Endothelial cell of umbilical vein (primary cell): ENCODE results near the gene SEL1L2. TPM values are rescaled to one million over a fixed set of nuclear protein-coding genes. Genes with fewer than 3 reads are reported as not detected.

Source experiments
- BruUV-seq: library from RNA; stranded (reverse); fragments of 400-500 nt; replicated peaks from 2 replicates; lab custom pipeline; 2021; lab: Mats Ljungman, UMichigan
- CTCF ChIA-PET: fragments of 300-600, 350-600 bp; sonication (Branson Sonifier 250); formaldehyde crosslinking; loops from one replicate; lab custom pipeline; 2021; ENCODE audit warnings: antibody characterized with exemption, inconsistent platforms; lab: Charles Lee
- POLR2A ChIA-PET: fragments of 300-600, 350-600 bp; sonication (Branson Sonifier 250); formaldehyde crosslinking; loops from one replicate; lab custom pipeline; 2021; ENCODE audit warnings: antibody characterized with exemption, inconsistent platforms; lab: Charles Lee
- DNase-seq: peaks from one replicate; pipeline ENCODE4 v3.0.0-alpha.2; 2011; ENCODE audit warnings: low read depth, low spot score
- FAIRE-seq: peaks from 2 replicates; lab custom pipeline; 2011; peaks lifted over from hg19 to GRCh38; lab: Jason Lieb, UNC
- H2AFZ ChIP-seq: 2 replicates; pipeline ENCODE4 v1.6.0; 2012; ENCODE audit warnings: low read depth, low read length, control low read depth, inconsistent platforms
- H3K27ac ChIP-seq: 2 replicates; pipeline ENCODE4 v1.5.1; 2011; ENCODE audit warnings: low read depth, mild to moderate bottlenecking, control low read depth, low read length, moderate library complexity; ENCODE audit not compliant: insufficient read depth
- H3K27me3 ChIP-seq, 2 experiments: 2 replicates each; pipeline versions ENCODE4 v1.6.0 to v1.6.1; 2011; ENCODE audit warnings: low read length in 2 of 2, mixed read lengths in 1 of 2; ENCODE audit not compliant: control insufficient read depth in 2 of 2, insufficient read depth in 2 of 2
- H3K36me3 ChIP-seq, 2 experiments: 2 replicates in 1 of 2; 3 replicates in 1 of 2; pipeline ENCODE4 v1.5.1; 2011; ENCODE audit warnings: low read length in 2 of 2, mild to moderate bottlenecking in 1 of 2, moderate library complexity in 1 of 2; ENCODE audit not compliant: control insufficient read depth in 2 of 2, insufficient read depth in 2 of 2; ENCODE audit errors: extremely low read depth in 1 of 2
- H3K4me1 ChIP-seq: 3 replicates; pipeline ENCODE4 v1.5.1; 2011; ENCODE audit warnings: mild to moderate bottlenecking, low read length; ENCODE audit not compliant: control insufficient read depth, insufficient read depth; ENCODE audit errors: extremely low read depth
- H3K4me2 ChIP-seq: 2 replicates; pipeline ENCODE4 v1.6.1; 2011; ENCODE audit warnings: low read length, control low read depth, mixed read lengths; ENCODE audit not compliant: insufficient read depth
- H3K4me3 ChIP-seq, 3 experiments: fragments of 200-600 bp in 1 of 3; sonication (generic), shearing (Covaris generic) in 1 of 3; replicated peaks in 1 of 3; 2 replicates each; pipeline ENCODE4 v1.5.1; 2011 to 2016; ENCODE audit warnings: control low read depth in 3 of 3, low read length in 3 of 3, mild to moderate bottlenecking in 2 of 3, inconsistent platforms in 1 of 3, low read depth in 1 of 3, moderate library complexity in 1 of 3; ENCODE audit not compliant: insufficient read depth in 1 of 3
- H3K79me2 ChIP-seq: 2 replicates; pipeline ENCODE4 v1.6.0; 2012; ENCODE audit warnings: low read length, inconsistent platforms; ENCODE audit not compliant: control insufficient read depth, insufficient read depth
- H3K9ac ChIP-seq: replicated peaks from 2 replicates; pipeline ENCODE3; 2011; ENCODE audit warnings: low read length, control low read depth; ENCODE audit not compliant: insufficient read depth; ENCODE audit errors: extremely low read depth
- H3K9me1 ChIP-seq: replicated peaks from 3 replicates; pipeline ENCODE4 v1.6.0; 2011; ENCODE audit warnings: mild to moderate bottlenecking, low read length; ENCODE audit not compliant: control insufficient read depth, insufficient read depth; ENCODE audit errors: extremely low read depth
- H3K9me3 ChIP-seq: replicated peaks from 2 replicates; pipeline ENCODE4 v1.5.1; 2012; ENCODE audit warnings: low read length, inconsistent platforms; ENCODE audit not compliant: control insufficient read depth, insufficient read depth
- H4K20me1 ChIP-seq: replicated peaks from 2 replicates; pipeline ENCODE3; 2011; ENCODE audit warnings: mild to moderate bottlenecking, low read length; ENCODE audit not compliant: control insufficient read depth, insufficient read depth; ENCODE audit errors: extremely low read depth
- EZH2 ChIP-seq: IDR thresholded peaks from 2 replicates; pipeline ENCODE4 v1.6.1; 2012; ENCODE audit warnings: borderline replicate concordance, low read depth, mild to moderate bottlenecking, moderate library complexity, low read length, inconsistent platforms; ENCODE audit not compliant: severe bottlenecking
- FOS ChIP-seq: IDR thresholded peaks from 2 replicates; pipeline ENCODE4 v1.6.1; 2011; ENCODE audit warnings: mild to moderate bottlenecking, low read length, moderate library complexity, borderline replicate concordance; ENCODE audit not compliant: insufficient read depth
- GATA2 ChIP-seq: IDR thresholded peaks from 2 replicates; pipeline ENCODE4 v1.7.0; 2011; ENCODE audit warnings: low read depth, mild to moderate bottlenecking, moderate library complexity, mixed read lengths, low read length; ENCODE audit not compliant: insufficient read length, insufficient read depth
- JUN ChIP-seq: IDR thresholded peaks from 2 replicates; pipeline ENCODE4 v1.6.1; 2011; ENCODE audit warnings: borderline replicate concordance, low read depth; ENCODE audit not compliant: insufficient read length, insufficient read depth
- MAX ChIP-seq: IDR thresholded peaks from 2 replicates; pipeline ENCODE4 v1.6.1; 2011; ENCODE audit not compliant: insufficient read depth, insufficient read length
- MYC ChIP-seq: IDR thresholded peaks from one replicate; pipeline ENCODE4 v1.6.1; 2011; ENCODE audit warnings: mild to moderate bottlenecking, low read depth, low read length
- POLR2A ChIP-seq: IDR thresholded peaks from 2 replicates; pipeline ENCODE4 v1.6.1; 2012; ENCODE audit warnings: low read depth, mild to moderate bottlenecking, control low read depth, low read length
- POLR2AphosphoS5 ChIP-seq: IDR thresholded peaks from 2 replicates; pipeline ENCODE4 v1.6.1; 2012; ENCODE audit warnings: low read depth, mild to moderate bottlenecking, control low read depth, low read length, moderate library complexity; ENCODE audit not compliant: insufficient read depth
- dilution Hi-C: fragments of 300-500 bp; cut with MboI; formaldehyde crosslinking; loops from one replicate; pipeline ENCODE4 v1.15.0; 2019; ENCODE audit warnings: low sequenced_read_pairs; ENCODE audit not compliant: extremely low pct_ligation_motif_present
- intact Hi-C: fragments of 100-400 bp; cut with micrococcal nuclease; formaldehyde crosslinking; loops from one replicate; pipeline ENCODE4 v1.10.0; 2022
- polyA plus RNA-seq, 4 experiments: library from polyadenylated mRNA; depleted of rRNA in 3 of 4; stranded (reverse) in 3 of 4; unstranded in 1 of 4; fragments of >200 nt; gene quantifications; 2 replicates each; pipeline versions ENCODE4 v1.2.1 to v1.2.3, GENCODE V29; 2011 to 2012; ENCODE audit warnings: missing spikeins in 1 of 4
- total RNA-seq: library from RNA; stranded (reverse); gene quantifications from 2 replicates; pipeline ENCODE4 v1.2.3, GENCODE V29; 2021
- TF ChIP-seq, protein P1 (sequence below), 2 donors: IDR thresholded peaks; 1 replicate in 1 of 2; 2 replicates in 1 of 2; pipeline ENCODE4 v1.5.1; 2011; ENCODE audit warnings: low read length in 2 of 2, mild to moderate bottlenecking in 2 of 2, moderate library complexity in 2 of 2, control low read depth in 1 of 2, inconsistent platforms in 1 of 2, low read depth in 1 of 2; ENCODE audit not compliant: insufficient read depth in 1 of 2; ENCODE audit errors: extremely low read depth in 1 of 2

Gene SEL1L2
- total and polyA plus RNA-seq, 2 donors (not counting 3 experiments of a cell fraction or from before 2014, with no cell fraction given): not detected

GRCh38 chr20:13839421-13840092 is 150.9 kb downstream of the SEL1L2 start:
- H3K4me2 ChIP-seq: no peak overlapping the region

GRCh38 chr20:13838664-13839063 is 151.8 kb downstream of the SEL1L2 start:
- no peak for TF ChIP-seq FOS
- TF ChIP-seq MYC: no peak
- no peak for TF ChIP-seq MAX
- no peak for TF ChIP-seq GATA2
- no peak for TF ChIP-seq POLR2AphosphoS5
- no peak for TF ChIP-seq POLR2A
- TF ChIP-seq EZH2: no peak
- TF ChIP-seq, protein P1, sequence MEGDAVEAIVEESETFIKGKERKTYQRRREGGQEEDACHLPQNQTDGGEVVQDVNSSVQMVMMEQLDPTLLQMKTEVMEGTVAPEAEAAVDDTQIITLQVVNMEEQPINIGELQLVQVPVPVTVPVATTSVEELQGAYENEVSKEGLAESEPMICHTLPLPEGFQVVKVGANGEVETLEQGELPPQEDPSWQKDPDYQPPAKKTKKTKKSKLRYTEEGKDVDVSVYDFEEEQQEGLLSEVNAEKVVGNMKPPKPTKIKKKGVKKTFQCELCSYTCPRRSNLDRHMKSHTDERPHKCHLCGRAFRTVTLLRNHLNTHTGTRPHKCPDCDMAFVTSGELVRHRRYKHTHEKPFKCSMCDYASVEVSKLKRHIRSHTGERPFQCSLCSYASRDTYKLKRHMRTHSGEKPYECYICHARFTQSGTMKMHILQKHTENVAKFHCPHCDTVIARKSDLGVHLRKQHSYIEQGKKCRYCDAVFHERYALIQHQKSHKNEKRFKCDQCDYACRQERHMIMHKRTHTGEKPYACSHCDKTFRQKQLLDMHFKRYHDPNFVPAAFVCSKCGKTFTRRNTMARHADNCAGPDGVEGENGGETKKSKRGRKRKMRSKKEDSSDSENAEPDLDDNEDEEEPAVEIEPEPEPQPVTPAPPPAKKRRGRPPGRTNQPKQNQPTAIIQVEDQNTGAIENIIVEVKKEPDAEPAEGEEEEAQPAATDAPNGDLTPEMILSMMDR (IDR thresholded peaks at IDR 0.05; ENCODE audit: extremely low read depth in 1 of 2, insufficient read depth in 1 of 2, low read depth in 1 of 2, low read length in 2 of 2): no peak
- no peak for TF ChIP-seq JUN
- H4K20me1 ChIP-seq: no peaks in the 10 kb centered on the region
- H3K9me3 ChIP-seq: no peaks in the 10 kb centered on the region
- dilution Hi-C loops (no loop called here), intact Hi-C loops (no loop called here)
- H3K4me3 ChIP-seq: no peak overlapping the region
- H3K79me2 ChIP-seq: no peaks in the 10 kb centered on the region
- no TSS peak for BruUV-seq
- no peak for DNase-seq
- H3K27ac ChIP-seq: no peak overlapping the region
- POLR2A ChIA-PET: no interaction called here
- no peak overlapping the region for H2AFZ ChIP-seq
- H3K4me1 ChIP-seq: no peaks in the 10 kb centered on the region
- no peak for FAIRE-seq
- no peaks in the 10 kb centered on the region for H3K9me1 ChIP-seq
- H3K36me3 ChIP-seq: no peaks in the 10 kb centered on the region
- H3K4me2 ChIP-seq: no peak overlapping the region
- CTCF ChIA-PET: no interaction called here
- H3K9ac ChIP-seq: no peak overlapping the region
- H3K27me3 ChIP-seq: no peaks in the 10 kb centered on the region

More at GRCh38 chr20:13839421-13840092, 150.9 kb downstream of the SEL1L2 start:
- no peaks in the 10 kb centered on the region for H4K20me1 ChIP-seq
- no peak overlapping the region for H3K27ac ChIP-seq
- H2AFZ ChIP-seq: no peak overlapping the region
- no peak overlapping the region for H3K4me3 ChIP-seq
- no peaks in the 10 kb centered on the region for H3K79me2 ChIP-seq
- CTCF ChIA-PET: no interaction called here
- dilution Hi-C loops: no loop called here
- no peak overlapping the region for H3K9ac ChIP-seq
- DNase-seq (no peak), FAIRE-seq (no peak)
- no peaks in the 10 kb centered on the region for H3K9me1 ChIP-seq
- H3K27me3 ChIP-seq: no peaks in the 10 kb centered on the region
- no TSS peak for BruUV-seq
- H3K4me1 ChIP-seq: no peaks in the 10 kb centered on the region
- no peaks in the 10 kb centered on the region for H3K9me3 ChIP-seq
- intact Hi-C loops: no loop called here
- TF ChIP-seq POLR2AphosphoS5 (no peak), GATA2 (no peak), EZH2 (no peak), POLR2A (no peak), JUN (no peak), FOS (no peak), MYC (no peak)
- H3K36me3 ChIP-seq: no peaks in the 10 kb centered on the region
- POLR2A ChIA-PET: no interaction called here
